Left lobe of liver (tissue), 2 donors: ENCODE measurements around the gene GPR55. TPM values are rescaled to one million over a fixed set of nuclear protein-coding genes. Genes with fewer than 3 reads are reported as not detected.
"Not testable (repeated sequence)": the region's sequence is repeated elsewhere in the genome, so short reads cannot be mapped to it uniquely, and the experiment has no call there.

Source experiments
- ATAC-seq: fragments of 200-7000 bp; cut with Tn5 transposase; one replicate; pipeline ENCODE4 v1.9.1; 2020; ENCODE audit warnings: mild to moderate bottlenecking, moderate library complexity
- DNase-seq: peaks from one replicate; pipeline ENCODE4 v3.0.0-alpha.2; 2020; ENCODE audit warnings: low spot score
- total RNA-seq: library from RNA; stranded (reverse); gene quantifications from one replicate; pipeline ENCODE4 v1.2.1, GENCODE V29; 2021
- donor health status: DM: no; HTN: no; CAD: no; lungs with moderate emphysema.
- donor health status: DM: no; HTN: yes; CAD: no.

Gene GPR55, protein sequence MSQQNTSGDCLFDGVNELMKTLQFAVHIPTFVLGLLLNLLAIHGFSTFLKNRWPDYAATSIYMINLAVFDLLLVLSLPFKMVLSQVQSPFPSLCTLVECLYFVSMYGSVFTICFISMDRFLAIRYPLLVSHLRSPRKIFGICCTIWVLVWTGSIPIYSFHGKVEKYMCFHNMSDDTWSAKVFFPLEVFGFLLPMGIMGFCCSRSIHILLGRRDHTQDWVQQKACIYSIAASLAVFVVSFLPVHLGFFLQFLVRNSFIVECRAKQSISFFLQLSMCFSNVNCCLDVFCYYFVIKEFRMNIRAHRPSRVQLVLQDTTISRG
- not detected for total RNA-seq

DNA sequence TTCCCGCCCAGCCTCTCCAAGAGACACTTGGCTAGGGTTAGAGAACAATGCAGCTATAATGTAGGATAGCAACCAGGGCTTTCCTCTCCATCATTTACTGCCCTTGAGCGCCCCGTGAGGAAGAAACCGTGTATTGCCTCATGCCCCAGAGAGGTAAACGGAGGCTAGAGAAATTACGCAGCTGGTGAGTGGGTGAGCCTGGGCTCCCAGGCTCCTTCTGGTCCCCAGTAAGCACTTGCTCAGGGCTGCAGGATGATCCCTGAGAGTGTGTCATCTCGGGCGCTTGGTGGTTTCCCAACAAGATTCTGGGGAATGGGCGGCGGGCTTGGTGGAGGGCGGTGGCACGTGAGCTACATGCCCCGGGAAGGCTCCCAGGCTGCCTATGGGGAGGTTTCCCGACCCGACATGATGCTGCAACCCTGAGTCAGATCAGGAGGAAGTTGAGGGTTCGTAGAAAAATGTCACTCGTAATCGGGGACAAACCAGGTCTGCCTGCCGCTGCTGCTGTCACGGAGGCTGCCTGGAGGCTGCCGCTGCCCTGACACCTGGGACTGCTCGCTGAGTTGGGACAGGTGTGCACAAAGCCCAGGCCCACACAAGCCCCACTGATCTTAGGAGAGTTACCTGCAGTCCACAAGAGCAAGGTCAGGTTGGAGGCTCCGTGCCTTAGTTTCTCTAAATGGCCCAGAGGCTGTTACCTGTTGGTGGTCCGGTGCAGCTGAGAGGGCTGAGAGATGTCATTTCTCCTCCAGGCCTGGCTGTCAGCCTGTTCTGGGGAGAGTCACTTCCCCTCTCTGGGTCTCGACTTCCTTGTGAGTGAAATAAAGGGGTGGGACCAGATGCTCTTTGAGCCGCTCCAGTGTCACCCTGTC lies at the start of gene GPR55:
Gene GPR55 (minus strand): TSS at position 773 of the 872 bp plus-strand sequence. CDS start 14,280 bp downstream, outside the sequence.
- DNase-seq, result peak; percentile 35
- ATAC-seq, result peak; percentile 41

DNA sequence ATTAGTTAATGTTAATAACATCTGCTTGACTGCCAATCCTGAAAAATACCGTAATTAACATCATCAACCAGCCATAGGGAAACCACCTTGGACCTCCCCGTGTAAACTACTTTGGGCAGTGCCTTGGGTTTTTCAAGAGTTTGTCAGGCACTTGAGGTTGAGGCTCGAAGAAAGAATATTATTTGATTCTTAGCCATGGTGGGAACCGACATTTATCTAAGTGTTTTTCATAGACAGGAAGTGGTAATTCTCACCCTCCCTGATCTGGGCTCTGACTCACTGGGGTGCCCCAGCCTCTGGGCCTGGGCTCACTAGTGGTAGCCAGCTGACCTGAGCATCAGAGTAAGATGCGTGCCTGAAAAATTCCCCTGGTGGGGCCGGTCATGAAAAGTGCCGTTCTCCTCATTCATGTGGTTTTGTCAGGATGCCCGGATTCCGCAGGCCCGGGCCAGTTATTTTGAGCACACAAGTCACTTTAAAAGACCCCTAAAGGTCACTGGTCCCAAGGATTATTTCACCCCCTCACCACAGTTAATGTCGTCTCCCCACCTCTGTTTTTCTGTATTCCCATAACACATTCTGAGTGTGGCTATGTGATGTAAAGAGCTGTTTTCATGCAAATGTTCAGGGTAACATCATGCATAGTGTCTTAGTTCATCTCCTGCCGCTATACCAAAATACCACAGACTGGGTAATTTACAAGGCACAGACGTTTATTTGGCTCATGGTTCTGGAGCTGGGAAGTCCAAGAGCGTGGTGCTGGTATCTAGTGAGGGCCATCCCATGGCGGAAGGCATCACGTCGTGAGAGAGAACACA lies 49.3 kb upstream of the GPR55 start:
- DNase-seq (no peak), ATAC-seq (no peak)

DNA sequence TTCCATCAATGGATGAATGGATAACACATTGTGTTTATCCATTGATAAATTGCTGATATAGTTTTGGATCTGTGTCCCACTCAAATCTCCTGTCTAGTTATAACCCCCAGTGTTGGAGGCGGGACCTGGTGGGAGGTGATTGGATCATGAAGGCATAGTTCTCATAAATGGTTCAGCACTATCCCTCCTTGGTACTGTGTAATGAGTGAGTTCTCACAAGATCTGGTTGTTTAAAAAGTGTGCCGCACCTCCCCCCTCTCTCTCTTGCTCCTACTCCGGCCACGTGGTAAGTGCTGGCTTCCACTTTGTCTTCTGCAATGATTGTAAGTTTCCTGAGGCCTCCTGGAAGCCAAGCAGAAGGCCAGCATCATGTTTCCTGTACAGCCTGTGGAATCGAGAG lies 47.0 kb upstream of the GPR55 start:
- DNase-seq, result no peak
- no peak for ATAC-seq

DNA sequence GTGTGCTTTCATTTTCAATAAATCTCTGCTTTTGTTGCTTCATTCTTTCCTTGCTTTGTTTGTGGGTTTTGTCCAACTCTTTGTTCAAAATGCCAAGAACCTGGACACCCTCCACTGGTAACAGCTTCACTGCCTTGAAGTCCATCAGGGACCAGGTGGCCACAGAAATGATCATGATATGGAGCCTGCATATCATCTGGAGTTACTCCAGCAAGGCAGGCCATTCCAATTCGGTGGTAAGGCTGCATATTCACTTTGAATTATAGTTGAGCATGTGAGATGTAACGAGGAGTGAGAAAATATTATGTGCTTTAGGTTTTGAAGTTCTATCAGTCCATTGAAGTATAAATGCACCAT lies 44.6 kb upstream of the GPR55 start:
- DNase-seq (no peak), ATAC-seq (no peak)

DNA sequence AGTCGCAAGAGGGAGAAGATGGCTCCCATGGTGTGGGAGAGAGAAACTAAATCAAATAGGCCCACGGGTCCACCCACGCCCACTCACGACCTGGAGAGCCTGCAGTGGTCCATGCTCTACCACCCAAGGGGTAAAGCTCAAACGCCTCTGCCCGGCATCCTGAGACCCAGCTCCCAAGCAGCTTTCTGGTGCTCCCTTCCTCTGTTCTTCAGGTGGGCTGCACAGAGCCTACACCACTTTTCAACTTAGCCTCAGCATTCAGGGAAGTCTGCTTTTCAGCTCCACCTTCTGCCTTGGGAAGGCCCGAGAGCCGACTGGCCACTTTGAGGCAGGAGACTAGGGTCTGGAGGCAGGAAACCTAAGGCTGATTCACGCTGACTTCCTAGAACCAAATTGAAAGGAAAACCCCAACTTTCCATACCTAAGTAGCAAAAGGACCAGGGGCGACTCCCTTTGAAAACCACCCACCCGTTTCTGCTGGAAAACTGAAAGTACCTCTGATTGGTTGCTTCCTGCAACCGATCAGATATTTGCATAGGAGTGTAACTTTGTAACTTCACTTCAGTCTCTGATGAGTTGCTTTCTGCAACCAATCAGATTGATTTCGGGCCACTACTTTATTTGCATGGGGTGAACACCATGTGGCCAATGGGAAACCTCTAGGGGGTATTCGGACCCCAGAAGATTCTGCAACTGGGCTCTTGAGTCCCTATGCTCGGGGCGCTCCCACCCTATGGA lies 44.0 kb upstream of the GPR55 start:
- DNase-seq (peak; percentile 27), ATAC-seq (no peak)

DNA sequence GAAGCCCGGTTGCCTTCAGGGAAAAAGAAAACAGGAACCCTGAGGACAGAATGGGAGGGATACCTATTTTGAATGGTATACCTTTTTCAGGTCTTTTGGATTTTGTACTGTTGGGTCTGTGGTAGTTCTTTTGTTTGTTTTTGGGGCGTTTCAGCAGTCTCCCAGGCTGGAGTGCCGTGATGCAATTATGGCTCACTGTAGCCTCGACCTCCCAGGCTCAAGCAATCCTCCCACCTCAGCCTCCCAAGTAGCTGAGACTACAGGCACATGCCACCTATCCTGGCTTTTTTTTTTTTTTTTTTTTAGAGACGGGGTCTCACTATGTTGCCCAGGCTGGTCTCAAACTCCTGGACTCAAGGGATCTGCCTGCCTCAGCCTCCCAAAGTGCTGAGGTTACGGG lies 43.3 kb upstream of the GPR55 start:
- not testable (repeated sequence) for DNase-seq, ATAC-seq

DNA sequence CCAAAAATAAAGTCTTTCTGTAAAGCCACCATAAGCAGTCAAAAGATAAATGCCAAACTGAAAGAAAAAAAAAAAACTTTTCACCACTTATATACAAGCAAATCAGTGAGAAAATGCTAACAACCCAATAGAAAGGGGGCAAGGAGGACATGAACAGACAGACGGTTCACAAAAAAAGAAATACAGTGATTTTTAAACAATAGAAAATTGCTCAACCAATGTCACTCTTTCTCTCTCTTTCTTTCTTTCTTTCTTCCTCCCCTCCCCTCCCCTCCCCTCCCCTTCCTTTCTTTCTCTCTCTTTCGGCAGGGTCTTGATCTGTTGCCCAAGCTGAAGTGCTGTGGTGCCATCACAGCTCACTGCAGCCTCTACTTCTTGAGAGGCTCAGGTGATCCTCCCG lies 42.1 kb upstream of the GPR55 start:
- no peak for DNase-seq
- no peak for ATAC-seq

DNA sequence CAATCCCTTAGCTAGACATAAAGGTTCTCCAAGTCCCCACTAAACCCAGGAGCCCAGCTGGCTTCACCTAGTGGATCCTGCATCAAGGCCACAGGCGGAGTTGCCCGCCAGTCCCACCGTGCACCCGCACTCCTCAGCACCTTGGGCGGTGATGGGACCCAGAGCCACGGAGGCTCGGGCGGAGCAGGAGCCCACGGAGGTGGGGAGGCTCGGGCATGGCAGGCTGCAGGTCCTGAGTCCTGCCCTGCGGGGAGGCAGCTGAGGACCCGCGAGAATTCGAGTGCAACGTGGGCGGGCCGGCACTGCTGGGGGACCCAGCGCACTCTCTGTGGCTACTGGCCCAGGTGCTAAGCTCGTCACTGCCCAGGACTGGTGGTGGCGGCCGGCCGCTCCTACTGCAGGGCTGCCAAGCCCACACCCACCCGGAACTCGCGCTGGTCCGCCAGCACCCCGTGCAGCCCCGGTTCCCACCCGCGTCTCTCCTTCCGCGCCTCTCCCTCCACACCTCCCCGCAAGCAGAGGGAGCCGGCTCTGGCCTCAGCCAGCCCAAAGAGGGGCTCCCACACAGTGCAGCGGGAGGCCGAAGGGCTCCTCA lies 39.2 kb upstream of the GPR55 start:
- no peak for ATAC-seq
- DNase-seq, result peak; percentile 32

DNA sequence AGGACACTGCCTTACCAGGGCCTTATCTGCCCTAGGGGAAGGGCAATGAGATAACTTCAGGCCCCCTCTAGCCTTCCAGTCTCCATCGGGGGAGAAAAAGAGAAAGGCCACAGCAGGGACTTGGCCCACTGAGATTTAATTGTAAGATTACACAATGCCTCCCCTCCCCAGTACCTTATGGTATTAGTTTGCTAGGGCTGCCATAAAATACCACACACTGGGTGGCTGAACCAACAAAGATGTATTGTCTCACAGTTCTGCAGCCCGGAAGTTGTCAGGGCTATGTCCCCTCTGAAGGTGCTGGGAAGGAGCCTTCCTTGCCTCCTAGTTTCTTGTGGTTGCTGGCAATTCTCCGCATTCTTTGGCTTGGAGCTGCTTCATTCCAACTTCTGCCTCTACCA lies 36.0 kb upstream of the GPR55 start:
- peak; percentile 26 for DNase-seq
- ATAC-seq, result no peak

DNA sequence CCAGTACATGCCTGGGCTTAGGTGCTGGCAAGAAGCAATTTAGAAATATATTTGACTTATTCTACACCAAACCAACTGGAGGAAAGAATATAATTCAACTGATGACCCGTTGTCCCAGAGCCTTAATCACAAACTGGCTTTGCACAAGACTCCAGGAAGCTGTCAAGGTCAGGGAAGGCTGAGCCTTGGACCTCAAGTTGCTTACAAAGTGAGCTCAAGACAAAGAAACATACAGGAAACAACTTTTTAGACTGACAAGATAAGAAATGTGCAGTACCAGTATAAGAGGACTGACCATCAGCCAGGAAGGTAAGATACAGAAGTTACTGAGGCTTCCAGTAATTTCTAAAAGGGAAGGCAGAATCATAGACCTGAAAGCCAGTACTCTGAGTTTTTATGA lies 35.0 kb upstream of the GPR55 start:
- ATAC-seq, result peak; percentile 54
- DNase-seq, result no peak

DNA sequence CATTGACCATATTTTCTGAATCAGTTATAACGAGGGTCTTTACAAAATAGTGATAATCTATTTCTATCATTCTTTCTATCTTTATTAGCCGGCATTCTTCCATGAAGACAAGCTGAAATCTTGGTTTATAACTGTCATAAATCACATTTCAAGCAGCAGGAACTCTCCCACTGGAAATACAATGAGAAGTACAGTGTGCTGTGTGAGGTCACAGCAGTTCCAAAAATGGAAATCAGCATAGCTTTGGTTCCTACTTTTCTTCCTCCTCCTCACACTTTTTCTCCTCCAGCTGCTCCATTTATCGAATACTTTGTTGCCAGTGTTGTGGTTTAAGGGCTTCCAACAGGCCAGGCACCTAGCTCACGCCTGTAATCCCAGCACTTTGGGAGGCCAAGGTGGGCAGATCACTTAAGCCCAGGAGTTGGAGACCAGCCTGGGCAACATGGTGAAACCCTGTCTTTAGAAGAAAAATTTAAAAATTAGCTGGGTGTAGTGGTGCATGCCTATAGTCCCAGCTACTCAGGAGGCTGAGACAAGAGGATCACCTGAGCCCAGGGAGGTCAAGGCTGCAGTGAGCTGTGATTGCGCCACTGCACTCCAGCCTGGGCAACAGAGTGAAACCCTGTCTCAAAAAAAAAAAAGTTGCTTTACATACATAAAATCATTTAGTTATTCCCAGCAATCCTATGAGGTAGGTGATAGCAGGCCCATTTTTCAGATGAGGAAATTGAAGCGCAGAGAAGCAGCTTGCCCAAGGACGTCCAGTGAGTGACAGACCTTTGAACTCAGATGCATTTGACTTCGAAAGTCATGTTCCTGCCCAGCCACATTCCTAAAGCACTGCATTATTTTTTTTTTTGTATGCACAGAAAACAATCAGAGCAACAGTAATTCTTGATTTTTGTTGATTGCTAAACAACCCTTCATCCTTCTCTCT lies 34.0 kb upstream of the GPR55 start:
- ATAC-seq (no peak), DNase-seq (no peak)

DNA sequence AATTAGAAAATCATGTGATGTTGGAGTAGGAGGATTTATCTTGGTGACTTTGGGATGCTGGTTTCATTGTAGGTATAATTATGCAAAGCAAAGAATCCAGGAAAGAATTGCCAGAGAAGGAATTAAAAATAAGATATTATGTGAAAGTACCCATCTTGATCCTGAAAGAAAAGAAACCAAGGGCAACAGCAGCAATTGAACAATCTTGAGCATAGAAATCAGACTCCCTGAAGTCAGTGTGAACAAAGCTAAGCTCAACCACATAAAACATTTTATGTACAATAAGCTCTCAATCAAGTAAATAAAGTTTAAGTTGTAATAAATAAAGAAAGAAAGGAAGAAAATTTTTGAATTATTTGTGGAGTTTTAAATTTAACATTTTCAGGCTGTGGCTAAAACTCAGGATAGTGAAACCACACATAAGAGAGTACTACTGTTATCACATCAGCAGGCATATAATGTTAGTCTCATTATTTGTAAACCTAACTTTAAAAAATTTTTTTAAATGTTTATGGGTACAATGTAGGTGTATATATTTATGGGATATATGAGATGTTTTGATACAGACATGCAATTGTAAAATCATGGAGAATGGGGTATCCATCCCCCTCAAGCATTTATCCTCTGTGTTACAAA lies 32.8 kb upstream of the GPR55 start:
- DNase-seq, result no peak
- no peak for ATAC-seq

DNA sequence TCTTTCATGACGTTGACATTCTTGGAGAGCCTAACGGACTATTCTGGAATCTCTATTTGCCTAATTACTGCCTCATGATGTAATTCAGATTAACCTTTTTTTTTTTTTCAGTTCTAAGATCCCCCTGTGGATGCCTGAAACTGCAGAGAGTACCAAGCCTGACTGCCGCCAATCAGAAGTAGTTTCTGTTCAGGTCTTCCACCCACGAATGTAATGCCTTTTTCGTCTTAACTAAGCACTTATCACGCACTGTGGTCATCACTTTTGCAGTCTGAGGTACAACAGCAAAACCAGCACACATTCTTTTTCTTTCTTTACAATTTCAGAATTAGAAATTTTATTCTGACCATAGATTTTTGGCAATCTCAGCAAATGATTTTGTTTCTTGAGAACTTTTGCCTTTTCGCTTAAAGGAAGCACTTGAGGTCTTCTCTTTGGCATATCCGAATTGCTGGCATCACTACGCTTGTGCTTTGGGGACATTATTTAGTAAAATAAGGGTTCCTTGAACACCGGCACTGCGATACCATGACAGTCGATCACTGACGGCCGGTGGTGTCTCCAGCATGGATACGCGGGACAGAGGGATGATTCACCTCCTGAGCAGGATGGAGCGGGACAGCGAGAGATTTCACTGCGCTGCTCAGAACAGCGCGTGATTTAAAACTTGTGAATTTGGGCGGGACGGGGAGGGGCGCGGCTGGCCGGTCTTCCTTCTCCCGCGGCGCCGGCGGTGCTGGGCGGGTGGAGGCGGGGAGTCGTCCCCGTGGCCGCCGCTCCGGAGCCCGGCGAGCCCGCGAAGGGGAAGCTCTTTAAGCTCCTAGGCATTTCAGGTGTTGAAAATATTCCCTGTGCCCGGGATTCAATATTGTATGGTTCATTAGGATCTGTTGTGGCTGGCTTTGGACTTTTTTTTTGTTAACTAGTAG lies 32.0 kb upstream of the GPR55 start:
- no peak for DNase-seq
- peak; percentile 81 for ATAC-seq

DNA sequence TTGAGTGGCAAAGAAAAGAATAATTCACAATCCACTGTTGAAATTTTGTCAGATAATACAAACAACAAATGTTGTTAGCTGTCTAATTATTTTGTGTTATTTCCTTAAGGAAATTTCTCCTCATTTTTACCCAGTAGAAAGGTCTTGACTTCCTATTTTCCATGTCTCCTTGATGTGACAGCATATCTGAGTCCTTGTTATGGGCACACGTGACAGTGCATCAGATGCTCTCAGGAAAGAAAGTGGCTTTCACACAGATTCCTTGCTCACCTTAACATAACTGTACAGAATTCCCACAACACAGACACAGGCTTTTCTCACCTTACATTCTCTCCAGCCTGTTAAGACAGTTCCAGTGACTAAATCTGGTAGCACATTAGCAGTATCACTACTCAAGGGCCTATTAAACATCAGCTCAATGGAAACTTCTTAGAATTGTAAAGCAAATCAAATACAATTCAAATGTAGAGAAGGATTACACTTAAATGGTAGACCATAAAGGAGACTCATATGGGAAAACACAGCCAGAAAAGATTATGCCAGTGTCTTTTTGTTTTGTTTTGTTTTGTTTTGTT lies 30.2 kb upstream of the GPR55 start:
- no peak for ATAC-seq
- no peak for DNase-seq

DNA sequence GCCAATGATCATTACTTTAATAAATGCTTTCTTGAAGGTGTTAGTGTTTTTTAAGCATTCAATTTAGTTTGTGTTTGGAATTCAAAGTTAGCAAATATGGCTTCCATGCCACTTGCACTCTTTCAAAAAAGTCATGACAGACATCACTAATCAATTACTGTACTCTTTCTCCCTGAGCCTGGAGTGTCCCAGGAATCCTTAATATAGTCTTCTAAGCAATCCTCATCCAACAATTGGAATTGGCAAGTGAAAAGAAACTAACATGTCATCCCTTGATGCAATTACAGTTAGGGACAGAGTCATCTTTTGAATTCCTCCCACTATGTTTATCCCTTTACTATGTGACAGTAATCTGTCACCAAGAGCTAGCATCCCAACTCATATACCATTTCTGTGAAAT lies 29.7 kb upstream of the GPR55 start:
- DNase-seq (no peak), ATAC-seq (no peak)

DNA sequence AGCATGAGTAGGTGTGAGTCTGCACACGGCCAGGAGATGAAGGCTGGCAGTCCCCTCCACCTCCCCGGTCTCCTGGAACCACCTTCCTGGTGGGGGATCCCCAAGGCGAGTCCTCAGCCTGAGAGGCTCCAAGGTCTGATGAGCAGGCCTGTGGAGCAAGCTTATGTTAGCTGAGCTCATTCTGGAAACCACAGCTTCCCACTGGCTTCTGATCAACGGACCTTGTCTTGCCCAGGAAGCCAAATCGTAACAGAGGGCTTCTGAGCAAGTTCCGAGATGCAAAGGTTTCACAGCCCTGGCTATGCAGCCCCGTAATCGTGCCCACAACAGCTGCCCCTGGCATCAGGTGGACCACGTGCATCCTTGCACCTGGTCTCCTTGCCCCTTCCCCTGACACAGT lies 28.8 kb upstream of the GPR55 start:
- DNase-seq (no peak), ATAC-seq (no peak)

DNA sequence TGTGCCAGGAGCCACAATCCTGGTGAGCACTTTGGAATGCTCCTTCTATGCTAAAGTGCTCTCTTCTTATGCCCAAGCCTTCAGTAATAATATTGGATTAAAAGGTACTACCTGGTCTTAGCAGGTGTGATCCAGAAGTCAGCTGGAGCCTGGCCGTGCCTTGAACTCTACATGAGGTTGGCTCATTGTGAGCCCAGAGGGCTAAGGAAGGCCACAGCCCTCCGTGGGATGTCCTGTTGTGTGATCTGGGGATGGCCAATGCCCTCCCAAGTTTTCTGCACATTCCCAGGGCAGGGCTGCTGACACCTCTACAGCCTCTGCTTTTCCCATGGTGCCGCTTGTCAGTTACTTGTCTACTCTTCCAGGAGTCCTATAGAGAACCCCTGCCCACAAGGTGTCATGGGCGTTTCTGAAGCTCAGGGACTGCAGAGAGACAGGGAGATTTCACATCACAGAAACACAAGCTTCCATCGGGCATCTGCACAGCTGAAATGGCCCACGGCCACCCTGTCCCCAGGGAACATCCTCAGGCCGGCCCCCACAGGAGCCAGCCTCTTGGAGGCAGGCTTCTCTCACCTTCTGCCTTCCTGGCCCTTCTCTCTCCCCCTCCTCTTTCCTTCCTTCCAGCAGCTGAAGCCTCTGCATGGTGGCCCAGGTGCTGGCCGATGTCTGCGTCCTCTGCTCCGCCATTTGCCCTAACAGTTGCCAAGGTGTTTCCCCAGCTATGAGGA lies 27.3 kb upstream of the GPR55 start:
- ATAC-seq (no peak), DNase-seq (no peak)
